SK-N-SH (cell line): ENCODE data around the gene MEF2B. TPM values are rescaled to one million over a fixed set of nuclear protein-coding genes. Genes with fewer than 3 reads are reported as not detected.

Source experiments
- CTCF ChIA-PET: fragments of 300-600, 350-600 bp; formaldehyde crosslinking; extraction: SDS; loops from one replicate; lab custom pipeline; 2021; lab: Yijun Ruan, JAX
- POLR2A ChIA-PET: fragments of 350-600 bp; sonication (Branson Sonifier 250); formaldehyde crosslinking; extraction: SDS; loops from one replicate; lab custom pipeline; 2020; ENCODE audit warnings: antibody characterized with exemption, inconsistent platforms; lab: Yijun Ruan, JAX
- DNase-seq: peaks from one replicate; pipeline ENCODE4 v3.0.0; 2012
- H2AFZ ChIP-seq: fragments of 200-600 bp; sonication (generic); 2 replicates; pipeline ENCODE4 v1.8.1; 2016; ENCODE audit warnings: antibody characterized with exemption, mild to moderate bottlenecking, low read depth
- H3F3A ChIP-seq: fragments of 200-600 bp; sonication (generic); replicated peaks from 2 replicates; pipeline ENCODE3; 2016; ENCODE audit warnings: antibody characterized with exemption, mild to moderate bottlenecking; ENCODE audit not compliant: insufficient read depth
- H3K27ac ChIP-seq, 2 experiments: fragments of 200-500 bp in 1 of 2; fragments of 200-600 bp in 1 of 2; sonication (Bioruptor generic) in 1 of 2; sonication (generic), shearing (Covaris generic) in 1 of 2; 2 replicates each; pipeline versions ENCODE4 v1.5.1 to v1.6.1; 2014 to 2016; ENCODE audit warnings: low read depth in 2 of 2, inconsistent platforms in 1 of 2, low read length in 1 of 2, mild to moderate bottlenecking in 1 of 2, mixed read lengths in 1 of 2
- H3K27me3 ChIP-seq: fragments of 200-600 bp; sonication (generic), shearing (Covaris generic); 2 replicates; pipeline ENCODE4 v1.6.1; 2016; ENCODE audit warnings: mixed run types; ENCODE audit not compliant: insufficient read depth
- H3K36me3 ChIP-seq, 2 experiments: fragments of 200-500 bp in 1 of 2; fragments of 200-600 bp in 1 of 2; sonication (Bioruptor generic) in 1 of 2; sonication (generic) in 1 of 2; replicated peaks in 1 of 2; 2 replicates each; pipeline versions ENCODE3 to v1.5.1; 2014 to 2016; ENCODE audit warnings: low read length in 1 of 2, mild to moderate bottlenecking in 1 of 2; ENCODE audit not compliant: insufficient read depth in 2 of 2, control insufficient read depth in 1 of 2
- H3K4me1 ChIP-seq, 2 experiments: fragments of 200-500 bp in 1 of 2; fragments of 200-600 bp in 1 of 2; sonication (Bioruptor generic) in 1 of 2; sonication (generic), shearing (Covaris generic) in 1 of 2; 2 replicates each; pipeline versions ENCODE4 v1.5.1 to v1.6.1; 2014 to 2016; ENCODE audit warnings: low read depth in 1 of 2, low read length in 1 of 2, mixed run types in 1 of 2; ENCODE audit not compliant: insufficient read depth in 2 of 2, control insufficient read depth in 1 of 2
- H3K4me2 ChIP-seq: fragments of 200-600 bp; sonication (generic), shearing (Covaris generic); 2 replicates; pipeline ENCODE4 v1.6.1; 2017; ENCODE audit warnings: mixed run types
- H3K4me3 ChIP-seq, 2 experiments: fragments of 200-500 bp in 1 of 2; fragments of 200-600 bp in 1 of 2; sonication (Bioruptor generic) in 1 of 2; sonication (generic), shearing (Covaris generic) in 1 of 2; 2 replicates each; pipeline versions ENCODE4 v1.5.1 to v1.8.1; 2014 to 2016; ENCODE audit warnings: low read depth in 2 of 2, inconsistent platforms in 1 of 2, low read length in 1 of 2, mild to moderate bottlenecking in 1 of 2, mixed read lengths in 1 of 2, moderate library complexity in 1 of 2
- H3K79me2 ChIP-seq: fragments of 200-600 bp; sonication (generic); 2 replicates; pipeline ENCODE4 v1.8.1; 2017; ENCODE audit warnings: mild to moderate bottlenecking; ENCODE audit not compliant: insufficient read depth
- H3K9ac ChIP-seq: fragments of 200-600 bp; sonication (generic); 2 replicates; pipeline ENCODE4 v1.6.1; 2017; ENCODE audit warnings: mixed run types
- H3K9me2 ChIP-seq: fragments of 200-600 bp; sonication (generic); 2 replicates; pipeline ENCODE4 v1.6.1; 2017; ENCODE audit warnings: mixed run types
- H3K9me3 ChIP-seq: fragments of 200-600 bp; sonication (generic); 2 replicates; pipeline ENCODE4 v1.6.1; 2017; ENCODE audit warnings: mixed run types, mild to moderate bottlenecking, moderate library complexity
- H4K20me1 ChIP-seq: fragments of 200-600 bp; sonication (generic); 2 replicates; pipeline ENCODE4 v1.6.1; 2017; ENCODE audit warnings: mild to moderate bottlenecking, mixed run types; ENCODE audit not compliant: insufficient read depth
- EP300 ChIP-seq, 2 experiments: IDR thresholded peaks; 2 replicates each; pipeline versions ENCODE4 v1.4.0 to v1.6.1; 2012; ENCODE audit warnings: borderline replicate concordance in 1 of 2, low read depth in 1 of 2, low read length in 1 of 2
- EZH2phosphoT487 ChIP-seq: fragments of 200-600 bp; sonication (generic); IDR thresholded peaks from 2 replicates; pipeline ENCODE4 v1.6.1; 2017; ENCODE audit warnings: low read depth, mixed run types, mild to moderate bottlenecking, antibody characterized with exemption, moderate library complexity, borderline replicate concordance
- FOSL2 ChIP-seq: IDR thresholded peaks from 2 replicates; pipeline ENCODE4 v1.4.0; 2012; ENCODE audit warnings: low read depth, mild to moderate bottlenecking, moderate library complexity, borderline replicate concordance
- FOXJ3 ChIP-seq: sonication (generic); formaldehyde crosslinking; IDR thresholded peaks from 2 replicates; pipeline ENCODE4 v1.5.1; 2020; ENCODE audit warnings: mild to moderate bottlenecking, missing genetic modification reagents
- FOXM1 ChIP-seq: IDR thresholded peaks from 2 replicates; pipeline ENCODE4 v1.4.0; 2012; ENCODE audit warnings: low read depth, mild to moderate bottlenecking
- GATA2 ChIP-seq: sonication (generic); formaldehyde crosslinking; IDR thresholded peaks from 2 replicates; pipeline ENCODE4 v1.5.0; 2020; ENCODE audit warnings: mild to moderate bottlenecking, missing genetic modification reagents
- JUND ChIP-seq: IDR thresholded peaks from 2 replicates; pipeline ENCODE4 v1.4.0; 2012
- MEF2A ChIP-seq: IDR thresholded peaks from 2 replicates; pipeline ENCODE4 v1.4.0; 2012; ENCODE audit warnings: low read depth, borderline replicate concordance
- NFIC ChIP-seq: IDR thresholded peaks from 2 replicates; pipeline ENCODE4 v1.4.0; 2012; ENCODE audit warnings: borderline replicate concordance
- RAD21 ChIP-seq: IDR thresholded peaks from 2 replicates; pipeline ENCODE4 v1.6.1; 2012; ENCODE audit warnings: mild to moderate bottlenecking, low read length
- RFX5 ChIP-seq: IDR thresholded peaks from 2 replicates; pipeline ENCODE4 v1.6.1; 2012; ENCODE audit warnings: mild to moderate bottlenecking, improper control_type of control experiment, low read length
- RXRA ChIP-seq: IDR thresholded peaks from 2 replicates; pipeline ENCODE4 v1.4.0; 2012; ENCODE audit warnings: low read depth, mild to moderate bottlenecking, borderline replicate concordance
- SMC3 ChIP-seq: IDR thresholded peaks from 2 replicates; pipeline ENCODE4 v1.6.1; 2012; ENCODE audit warnings: low read depth, low read length, improper control_type of control experiment
- TCF12 ChIP-seq: IDR thresholded peaks from 2 replicates; pipeline ENCODE4 v1.4.0; 2012
- TEAD4 ChIP-seq: IDR thresholded peaks from 2 replicates; pipeline ENCODE4 v1.4.0; 2012; ENCODE audit warnings: mild to moderate bottlenecking, borderline replicate concordance; ENCODE audit not compliant: insufficient read depth
- WGBS: methylation state at CpG from one replicate; pipeline ENCODE4 v1.1.6; 2017; ENCODE audit warnings: low lambda C conversion rate; 5-methylcytosine and 5-hydroxymethylcytosine counted together
- polyA plus RNA-seq, 3 experiments: library from polyadenylated mRNA; depleted of rRNA; stranded (reverse); fragments of >200 nt; gene quantifications; 2 replicates each; pipeline ENCODE4 v1.2.3, GENCODE V29; 2012
- TF ChIP-seq, protein P1 (sequence below): IDR thresholded peaks from 2 replicates; pipeline ENCODE4 v1.4.0; 2012; ENCODE audit warnings: low read depth, borderline replicate concordance
- TF ChIP-seq, protein P2 (sequence below): IDR thresholded peaks from 2 replicates; pipeline ENCODE4 v1.4.0; 2012; ENCODE audit warnings: low read depth, borderline replicate concordance
- TF ChIP-seq, protein P3 (sequence below): fragments of 150-350 bp; IDR thresholded peaks from 2 replicates; pipeline ENCODE4 v1.6.1; 2016; ENCODE audit warnings: mild to moderate bottlenecking, low read depth, low read length
- TF ChIP-seq, protein P4 (sequence below): IDR thresholded peaks from 2 replicates; pipeline ENCODE4 v1.4.0; 2012; ENCODE audit warnings: low read depth
- TF ChIP-seq, protein P5 (sequence below): IDR thresholded peaks from 2 replicates; pipeline ENCODE4; 2012

Gene MEF2B
- polyA plus RNA-seq, 1 of the 3 experiments (the other 2 are of a cell fraction) = 1.0 TPM

DNA sequence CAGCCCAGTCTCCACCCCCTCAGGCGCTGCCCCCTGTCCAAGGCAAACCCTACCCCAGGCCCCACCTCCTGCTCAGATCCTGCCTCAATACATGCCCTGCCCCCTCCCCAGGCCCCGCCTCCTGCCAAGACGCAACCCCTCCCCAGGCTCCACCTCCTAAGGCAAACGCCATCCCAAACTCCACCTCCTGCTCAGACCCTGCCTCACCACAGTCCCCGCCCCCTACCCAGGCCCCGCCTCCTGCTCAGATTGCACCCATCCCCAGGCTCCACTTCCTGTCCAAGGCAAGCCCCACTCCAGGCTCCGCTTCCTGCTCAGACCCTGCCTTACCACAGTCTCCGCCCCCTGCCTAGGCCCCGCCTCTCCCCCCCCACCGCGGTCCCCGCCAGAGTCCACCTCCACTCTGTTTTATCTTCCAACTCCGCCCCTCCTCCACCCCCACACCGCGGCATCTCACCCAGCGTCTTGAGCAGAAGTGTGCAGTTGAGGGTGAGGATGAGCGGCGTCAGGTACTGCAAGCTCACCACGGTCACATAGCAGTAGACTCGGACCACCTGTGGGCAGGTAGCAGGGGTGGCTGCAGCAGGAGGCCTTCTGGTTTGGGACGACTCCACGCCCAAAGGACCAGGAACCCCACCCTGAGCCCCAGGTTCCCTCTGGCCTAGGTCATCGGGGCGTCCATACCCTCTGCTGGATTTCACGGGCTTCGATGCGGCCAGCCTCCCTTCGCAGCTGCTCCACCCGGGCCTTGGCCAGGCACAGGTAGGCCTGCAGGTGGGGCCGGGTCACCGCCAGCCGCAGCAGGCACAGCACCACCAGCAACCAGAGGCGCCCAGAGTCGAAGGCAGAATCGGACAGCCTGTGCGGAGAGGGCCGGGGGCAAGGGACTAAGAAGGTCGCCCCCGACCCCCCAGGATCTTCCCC lies 49.5 kb downstream of the MEF2B start (continued):
- TF ChIP-seq, protein P1, sequence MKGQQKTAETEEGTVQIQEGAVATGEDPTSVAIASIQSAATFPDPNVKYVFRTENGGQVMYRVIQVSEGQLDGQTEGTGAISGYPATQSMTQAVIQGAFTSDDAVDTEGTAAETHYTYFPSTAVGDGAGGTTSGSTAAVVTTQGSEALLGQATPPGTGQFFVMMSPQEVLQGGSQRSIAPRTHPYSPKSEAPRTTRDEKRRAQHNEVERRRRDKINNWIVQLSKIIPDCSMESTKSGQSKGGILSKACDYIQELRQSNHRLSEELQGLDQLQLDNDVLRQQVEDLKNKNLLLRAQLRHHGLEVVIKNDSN = no peak

DNA sequence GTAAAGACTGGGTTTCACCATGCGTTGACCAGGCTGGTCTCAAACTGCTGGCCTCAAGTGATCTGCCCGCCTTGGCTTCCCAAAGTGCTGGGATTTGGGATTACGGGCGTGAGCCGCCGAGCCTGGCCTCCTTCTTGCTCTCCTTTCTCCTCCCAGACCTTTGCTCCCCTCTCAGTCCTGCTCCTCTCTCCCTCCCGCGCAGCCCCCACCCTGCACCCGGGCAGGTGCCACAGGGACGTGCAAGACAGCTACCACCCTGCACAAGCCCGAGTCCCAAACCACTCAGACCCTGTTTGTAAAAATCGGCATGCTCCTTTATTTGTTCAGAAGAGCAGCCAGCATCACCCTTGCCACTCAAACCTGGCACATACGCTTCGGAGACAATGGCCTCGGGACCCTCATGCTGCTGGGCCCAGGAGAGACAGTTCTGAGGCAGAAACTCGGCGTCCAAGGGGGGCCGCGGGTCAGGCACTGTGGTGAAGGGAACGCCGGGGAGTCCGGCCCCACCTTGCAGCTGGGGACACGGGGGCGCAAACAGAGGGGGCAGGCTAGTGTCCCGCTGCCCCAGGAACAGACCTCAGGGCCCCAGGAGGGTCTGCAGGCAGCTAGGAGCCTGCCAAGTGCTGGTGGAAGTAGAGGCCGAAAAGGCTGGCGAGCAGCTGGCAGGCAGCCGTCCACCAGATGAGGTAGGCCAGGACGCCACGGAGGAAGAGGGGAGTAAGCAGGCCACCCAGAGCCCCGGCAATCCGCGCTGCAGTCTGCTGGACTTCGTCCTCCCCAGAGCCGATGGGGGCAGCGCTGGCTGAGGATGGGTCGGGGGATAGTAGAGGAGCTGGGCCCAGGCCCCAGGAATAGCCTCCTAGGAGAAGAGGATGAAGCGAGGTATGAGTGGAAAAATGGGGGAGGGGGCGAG lies 50.5 kb downstream of the MEF2B start:
- POLR2A ChIA-PET = no interaction called here
- H3K4me3 ChIP-seq = no peak overlapping the region
- CTCF ChIA-PET = interaction anchor here (0.7 kb wide), 2 partner anchors 9 to 123 kb away, joined by 3 read pairs; no protein-coding TSS in a partner anchor
- no peak for TF ChIP-seq FOSL2
- TF ChIP-seq GATA2 (CRISPR knock-in tag) = no peak
- TF ChIP-seq TEAD4 = no peak
- TF ChIP-seq, protein P2, sequence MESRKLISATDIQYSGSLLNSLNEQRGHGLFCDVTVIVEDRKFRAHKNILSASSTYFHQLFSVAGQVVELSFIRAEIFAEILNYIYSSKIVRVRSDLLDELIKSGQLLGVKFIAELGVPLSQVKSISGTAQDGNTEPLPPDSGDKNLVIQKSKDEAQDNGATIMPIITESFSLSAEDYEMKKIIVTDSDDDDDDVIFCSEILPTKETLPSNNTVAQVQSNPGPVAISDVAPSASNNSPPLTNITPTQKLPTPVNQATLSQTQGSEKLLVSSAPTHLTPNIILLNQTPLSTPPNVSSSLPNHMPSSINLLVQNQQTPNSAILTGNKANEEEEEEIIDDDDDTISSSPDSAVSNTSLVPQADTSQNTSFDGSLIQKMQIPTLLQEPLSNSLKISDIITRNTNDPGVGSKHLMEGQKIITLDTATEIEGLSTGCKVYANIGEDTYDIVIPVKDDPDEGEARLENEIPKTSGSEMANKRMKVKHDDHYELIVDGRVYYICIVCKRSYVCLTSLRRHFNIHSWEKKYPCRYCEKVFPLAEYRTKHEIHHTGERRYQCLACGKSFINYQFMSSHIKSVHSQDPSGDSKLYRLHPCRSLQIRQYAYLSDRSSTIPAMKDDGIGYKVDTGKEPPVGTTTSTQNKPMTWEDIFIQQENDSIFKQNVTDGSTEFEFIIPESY = no peak
- no peak for TF ChIP-seq RXRA
- no peak for TF ChIP-seq RFX5
- no peak for TF ChIP-seq JUND
- no peak for TF ChIP-seq EP300 (IDR thresholded peaks at IDR 0.05; ENCODE audit: borderline replicate concordance in 1 of 2, low read depth in 1 of 2, low read length in 1 of 2)
- TF ChIP-seq RAD21 = no peak
- TF ChIP-seq EZH2phosphoT487 = no peak
- TF ChIP-seq FOXM1 = no peak
- TF ChIP-seq, protein P3, sequence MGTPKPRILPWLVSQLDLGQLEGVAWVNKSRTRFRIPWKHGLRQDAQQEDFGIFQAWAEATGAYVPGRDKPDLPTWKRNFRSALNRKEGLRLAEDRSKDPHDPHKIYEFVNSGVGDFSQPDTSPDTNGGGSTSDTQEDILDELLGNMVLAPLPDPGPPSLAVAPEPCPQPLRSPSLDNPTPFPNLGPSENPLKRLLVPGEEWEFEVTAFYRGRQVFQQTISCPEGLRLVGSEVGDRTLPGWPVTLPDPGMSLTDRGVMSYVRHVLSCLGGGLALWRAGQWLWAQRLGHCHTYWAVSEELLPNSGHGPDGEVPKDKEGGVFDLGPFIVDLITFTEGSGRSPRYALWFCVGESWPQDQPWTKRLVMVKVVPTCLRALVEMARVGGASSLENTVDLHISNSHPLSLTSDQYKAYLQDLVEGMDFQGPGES = no peak
- TF ChIP-seq, protein P4, sequence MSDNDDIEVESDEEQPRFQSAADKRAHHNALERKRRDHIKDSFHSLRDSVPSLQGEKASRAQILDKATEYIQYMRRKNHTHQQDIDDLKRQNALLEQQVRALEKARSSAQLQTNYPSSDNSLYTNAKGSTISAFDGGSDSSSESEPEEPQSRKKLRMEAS = no peak
- TF ChIP-seq TCF12 = no peak
- TF ChIP-seq, protein P5, sequence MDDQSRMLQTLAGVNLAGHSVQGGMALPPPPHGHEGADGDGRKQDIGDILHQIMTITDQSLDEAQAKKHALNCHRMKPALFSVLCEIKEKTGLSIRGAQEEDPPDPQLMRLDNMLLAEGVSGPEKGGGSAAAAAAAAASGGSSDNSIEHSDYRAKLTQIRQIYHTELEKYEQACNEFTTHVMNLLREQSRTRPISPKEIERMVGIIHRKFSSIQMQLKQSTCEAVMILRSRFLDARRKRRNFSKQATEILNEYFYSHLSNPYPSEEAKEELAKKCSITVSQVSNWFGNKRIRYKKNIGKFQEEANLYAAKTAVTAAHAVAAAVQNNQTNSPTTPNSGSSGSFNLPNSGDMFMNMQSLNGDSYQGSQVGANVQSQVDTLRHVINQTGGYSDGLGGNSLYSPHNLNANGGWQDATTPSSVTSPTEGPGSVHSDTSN = no peak
- no peak for TF ChIP-seq SMC3
- no peak for TF ChIP-seq NFIC
- no peak for TF ChIP-seq FOXJ3 (CRISPR knock-in tag)
- no peak for TF ChIP-seq MEF2A

More for the DNA sequence above, 50.5 kb downstream of the MEF2B start:
- Histone ChIP-seq H3F3A (no peaks in the 10 kb centered on the region), H3K9me3 (peaks cover 4% of the 10 kb centered on the region; the same call in 1 of the 2 replicates), H3K27ac (no peak overlapping the region), H4K20me1 (no peaks in the 10 kb centered on the region), H3K36me3 (peaks cover 0 to 4% of the 10 kb centered on the region in 2 experiments), H2AFZ (no peak overlapping the region), H3K4me1 (no peaks in the 10 kb centered on the region), H3K27me3 (no peaks in the 10 kb centered on the region), H3K79me2 (no peaks in the 10 kb centered on the region), H3K9ac (no peak overlapping the region), H3K4me2 (no peak overlapping the region), H3K9me2 (no peaks in the 10 kb centered on the region)
- 95% methylated on average over 37 of the region's 39 CpGs for WGBS
- DNase-seq = no peak
